Endothelial cell of umbilical vein (primary cell): Measurements from ENCODE around the gene TTLL13. TPM values are rescaled to one million over a fixed set of nuclear protein-coding genes. Genes with fewer than 3 reads are reported as not detected.

ENCODE experiments used
- BruUV-seq: library from RNA; stranded (reverse); fragments of 400-500 nt; replicated peaks from 2 replicates; lab custom pipeline; 2021; lab: Mats Ljungman, UMichigan
- CTCF ChIA-PET: fragments of 300-600, 350-600 bp; sonication (Branson Sonifier 250); formaldehyde crosslinking; loops from one replicate; lab custom pipeline; 2021; ENCODE audit warnings: antibody characterized with exemption, inconsistent platforms; lab: Charles Lee
- POLR2A ChIA-PET: fragments of 300-600, 350-600 bp; sonication (Branson Sonifier 250); formaldehyde crosslinking; loops from one replicate; lab custom pipeline; 2021; ENCODE audit warnings: antibody characterized with exemption, inconsistent platforms; lab: Charles Lee
- DNase-seq: peaks from one replicate; pipeline ENCODE4 v3.0.0-alpha.2; 2011; ENCODE audit warnings: low read depth, low spot score
- FAIRE-seq: peaks from 2 replicates; lab custom pipeline; 2011; peaks lifted over from hg19 to GRCh38; lab: Jason Lieb, UNC
- H2AFZ ChIP-seq: 2 replicates; pipeline ENCODE4 v1.6.0; 2012; ENCODE audit warnings: low read depth, low read length, control low read depth, inconsistent platforms
- H3K27ac ChIP-seq: 2 replicates; pipeline ENCODE4 v1.5.1; 2011; ENCODE audit warnings: low read depth, mild to moderate bottlenecking, control low read depth, low read length, moderate library complexity; ENCODE audit not compliant: insufficient read depth
- H3K27me3 ChIP-seq, 2 experiments: 2 replicates each; pipeline versions ENCODE4 v1.6.0 to v1.6.1; 2011; ENCODE audit warnings: low read length in 2 of 2, mixed read lengths in 1 of 2; ENCODE audit not compliant: control insufficient read depth in 2 of 2, insufficient read depth in 2 of 2
- H3K36me3 ChIP-seq, 2 experiments: 2 replicates in 1 of 2; 3 replicates in 1 of 2; pipeline ENCODE4 v1.5.1; 2011; ENCODE audit warnings: low read length in 2 of 2, mild to moderate bottlenecking in 1 of 2, moderate library complexity in 1 of 2; ENCODE audit not compliant: control insufficient read depth in 2 of 2, insufficient read depth in 2 of 2; ENCODE audit errors: extremely low read depth in 1 of 2
- H3K4me1 ChIP-seq: 3 replicates; pipeline ENCODE4 v1.5.1; 2011; ENCODE audit warnings: mild to moderate bottlenecking, low read length; ENCODE audit not compliant: control insufficient read depth, insufficient read depth; ENCODE audit errors: extremely low read depth
- H3K4me2 ChIP-seq: 2 replicates; pipeline ENCODE4 v1.6.1; 2011; ENCODE audit warnings: low read length, control low read depth, mixed read lengths; ENCODE audit not compliant: insufficient read depth
- H3K4me3 ChIP-seq, 3 experiments: fragments of 200-600 bp in 1 of 3; sonication (generic), shearing (Covaris generic) in 1 of 3; replicated peaks in 1 of 3; 2 replicates each; pipeline ENCODE4 v1.5.1; 2011 to 2016; ENCODE audit warnings: control low read depth in 3 of 3, low read length in 3 of 3, mild to moderate bottlenecking in 2 of 3, inconsistent platforms in 1 of 3, low read depth in 1 of 3, moderate library complexity in 1 of 3; ENCODE audit not compliant: insufficient read depth in 1 of 3
- H3K79me2 ChIP-seq: 2 replicates; pipeline ENCODE4 v1.6.0; 2012; ENCODE audit warnings: low read length, inconsistent platforms; ENCODE audit not compliant: control insufficient read depth, insufficient read depth
- H3K9ac ChIP-seq: replicated peaks from 2 replicates; pipeline ENCODE3; 2011; ENCODE audit warnings: low read length, control low read depth; ENCODE audit not compliant: insufficient read depth; ENCODE audit errors: extremely low read depth
- H3K9me1 ChIP-seq: replicated peaks from 3 replicates; pipeline ENCODE4 v1.6.0; 2011; ENCODE audit warnings: mild to moderate bottlenecking, low read length; ENCODE audit not compliant: control insufficient read depth, insufficient read depth; ENCODE audit errors: extremely low read depth
- H3K9me3 ChIP-seq: replicated peaks from 2 replicates; pipeline ENCODE4 v1.5.1; 2012; ENCODE audit warnings: low read length, inconsistent platforms; ENCODE audit not compliant: control insufficient read depth, insufficient read depth
- H4K20me1 ChIP-seq: replicated peaks from 2 replicates; pipeline ENCODE3; 2011; ENCODE audit warnings: mild to moderate bottlenecking, low read length; ENCODE audit not compliant: control insufficient read depth, insufficient read depth; ENCODE audit errors: extremely low read depth
- CTCF ChIP-seq, 2 donors: IDR thresholded peaks; 1 replicate in 1 of 2; 2 replicates in 1 of 2; pipeline ENCODE4 v1.5.1; 2011; ENCODE audit warnings: low read length in 2 of 2, mild to moderate bottlenecking in 2 of 2, moderate library complexity in 2 of 2, control low read depth in 1 of 2, inconsistent platforms in 1 of 2, low read depth in 1 of 2; ENCODE audit not compliant: insufficient read depth in 1 of 2; ENCODE audit errors: extremely low read depth in 1 of 2
- EZH2 ChIP-seq: IDR thresholded peaks from 2 replicates; pipeline ENCODE4 v1.6.1; 2012; ENCODE audit warnings: borderline replicate concordance, low read depth, mild to moderate bottlenecking, moderate library complexity, low read length, inconsistent platforms; ENCODE audit not compliant: severe bottlenecking
- FOS ChIP-seq: IDR thresholded peaks from 2 replicates; pipeline ENCODE4 v1.6.1; 2011; ENCODE audit warnings: mild to moderate bottlenecking, low read length, moderate library complexity, borderline replicate concordance; ENCODE audit not compliant: insufficient read depth
- GATA2 ChIP-seq: IDR thresholded peaks from 2 replicates; pipeline ENCODE4 v1.7.0; 2011; ENCODE audit warnings: low read depth, mild to moderate bottlenecking, moderate library complexity, mixed read lengths, low read length; ENCODE audit not compliant: insufficient read length, insufficient read depth
- JUN ChIP-seq: IDR thresholded peaks from 2 replicates; pipeline ENCODE4 v1.6.1; 2011; ENCODE audit warnings: borderline replicate concordance, low read depth; ENCODE audit not compliant: insufficient read length, insufficient read depth
- MAX ChIP-seq: IDR thresholded peaks from 2 replicates; pipeline ENCODE4 v1.6.1; 2011; ENCODE audit not compliant: insufficient read depth, insufficient read length
- MYC ChIP-seq: IDR thresholded peaks from one replicate; pipeline ENCODE4 v1.6.1; 2011; ENCODE audit warnings: mild to moderate bottlenecking, low read depth, low read length
- POLR2A ChIP-seq: IDR thresholded peaks from 2 replicates; pipeline ENCODE4 v1.6.1; 2012; ENCODE audit warnings: low read depth, mild to moderate bottlenecking, control low read depth, low read length
- POLR2AphosphoS5 ChIP-seq: IDR thresholded peaks from 2 replicates; pipeline ENCODE4 v1.6.1; 2012; ENCODE audit warnings: low read depth, mild to moderate bottlenecking, control low read depth, low read length, moderate library complexity; ENCODE audit not compliant: insufficient read depth
- dilution Hi-C: fragments of 300-500 bp; cut with MboI; formaldehyde crosslinking; loops from one replicate; pipeline ENCODE4 v1.15.0; 2019; ENCODE audit warnings: low sequenced_read_pairs; ENCODE audit not compliant: extremely low pct_ligation_motif_present
- intact Hi-C: fragments of 100-400 bp; cut with micrococcal nuclease; formaldehyde crosslinking; loops from one replicate; pipeline ENCODE4 v1.10.0; 2022
- polyA plus RNA-seq, 4 experiments: library from polyadenylated mRNA; depleted of rRNA in 3 of 4; stranded (reverse) in 3 of 4; unstranded in 1 of 4; fragments of >200 nt; gene quantifications; 2 replicates each; pipeline versions ENCODE4 v1.2.1 to v1.2.3, GENCODE V29; 2011 to 2012; ENCODE audit warnings: missing spikeins in 1 of 4
- total RNA-seq: library from RNA; stranded (reverse); gene quantifications from 2 replicates; pipeline ENCODE4 v1.2.3, GENCODE V29; 2021

TTLL13 gene
- total and polyA plus RNA-seq, 2 donors (not counting 3 experiments of a cell fraction or from before 2014, with no cell fraction given), result 0.04 TPM; not detected in 1

GRCh38 chr15:90306560-90306959 lies 57.2 kb downstream of the TTLL13 start:
- CTCF ChIA-PET, result interaction anchor here (1.2 to 3.1 kb wide), 5 partner anchors 10 to 175 kb away, joined by 3 to 13 read pairs (median 5); no protein-coding TSS in a partner anchor
- no peaks in the 10 kb centered on the region for H3K36me3 ChIP-seq
- FAIRE-seq (no peak), DNase-seq (no peak)
- intact Hi-C loops, result no loop called here
- H3K27me3 ChIP-seq, result no peaks in the 10 kb centered on the region
- H3K4me3 ChIP-seq, result no peak overlapping the region
- no peak overlapping the region for H3K9ac ChIP-seq
- H4K20me1 ChIP-seq, result no peaks in the 10 kb centered on the region
- H3K27ac ChIP-seq, result no peak overlapping the region
- TF ChIP-seq GATA2 (no peak), MYC (no peak), POLR2AphosphoS5 (no peak), JUN (no peak), MAX (no peak), POLR2A (no peak), FOS (no peak)
- dilution Hi-C loops, result no loop called here
- POLR2A ChIA-PET, result no interaction called here
- H3K9me1 ChIP-seq, result no peaks in the 10 kb centered on the region
- no peak overlapping the region for H3K4me2 ChIP-seq
- BruUV-seq, result no TSS peak
- no peaks in the 10 kb centered on the region for H3K4me1 ChIP-seq
- H2AFZ ChIP-seq, result peak overlapping the region; percentile 37
- H3K9me3 ChIP-seq, result no peaks in the 10 kb centered on the region
- H3K79me2 ChIP-seq, result no peaks in the 10 kb centered on the region

GRCh38 chr15:90307661-90308060 lies 58.3 kb downstream of the TTLL13 start:
- ChIA-PET POLR2A (no interaction called here), CTCF (interaction anchor here (0.8 to 3.1 kb wide), 5 partner anchors 9 to 174 kb away, joined by 3 to 13 read pairs (median 5); no protein-coding TSS in a partner anchor)
- DNase-seq, result no peak

More at GRCh38 chr15:90307661-90308060, 58.3 kb downstream of the TTLL13 start:
- H3K27ac ChIP-seq, result no peak overlapping the region
- H2AFZ ChIP-seq, result no peak overlapping the region
- H3K9me3 ChIP-seq, result no peaks in the 10 kb centered on the region
- H3K4me2 ChIP-seq, result no peak overlapping the region
- no peaks in the 10 kb centered on the region for H3K36me3 ChIP-seq
- H3K9me1 ChIP-seq, result no peaks in the 10 kb centered on the region
- H3K79me2 ChIP-seq, result no peaks in the 10 kb centered on the region
- TF ChIP-seq MYC (no peak), FOS (no peak), POLR2A (no peak), EZH2 (no peak), JUN (no peak), POLR2AphosphoS5 (no peak), CTCF (IDR thresholded peaks at IDR 0.05; ENCODE audit: extremely low read depth in 1 of 2, insufficient read depth in 1 of 2, low read depth in 1 of 2, low read length in 2 of 2) (no peak), MAX (no peak), GATA2 (no peak)
- dilution Hi-C loops, result no loop called here
- H3K4me1 ChIP-seq, result no peaks in the 10 kb centered on the region
- intact Hi-C loops, result no loop called here
- H4K20me1 ChIP-seq, result no peaks in the 10 kb centered on the region
- no peak overlapping the region for H3K9ac ChIP-seq
- BruUV-seq, result no TSS peak
- H3K4me3 ChIP-seq, result no peak overlapping the region
- peaks cover 0 to 2% of the 10 kb centered on the region in 2 experiments for H3K27me3 ChIP-seq
- FAIRE-seq, result no peak
